K562 (cell line): ENCODE results near the gene INPP5D. TPM values are rescaled to one million over a fixed set of nuclear protein-coding genes. Genes with fewer than 3 reads are reported as not detected.
A peak's percentile ranks its signal among the peaks of the same experiment; 100 is the strongest.

Source experiments
- ARHGAP35 ChIP-seq: fragments of 450-650 bp; IDR thresholded peaks from 2 replicates; pipeline ENCODE4 v1.6.1; 2018; ENCODE audit not compliant: partially characterized antibody
- ATF1 ChIP-seq, 2 experiments: fragments of 450-650 bp in 1 of 2; IDR thresholded peaks; 2 replicates each; pipeline ENCODE4 v1.6.1; 2016; ENCODE audit warnings: missing compliant biosample characterization in 1 of 2, missing genetic modification characterization in 1 of 2
- BRF1 ChIP-seq: IDR thresholded peaks from 3 replicates; pipeline ENCODE4 v1.6.1; 2011; ENCODE audit warnings: borderline replicate concordance, mild to moderate bottlenecking; ENCODE audit not compliant: insufficient read length; ENCODE audit errors: extremely low read depth
- CBFB ChIP-seq: sonication (generic); formaldehyde crosslinking; IDR thresholded peaks from 2 replicates; pipeline ENCODE4 v1.4.0; 2020; ENCODE audit warnings: mild to moderate bottlenecking, missing genetic modification reagents
- CBX8 ChIP-seq: fragments of 200-600 bp; sonication (generic); IDR thresholded peaks from 2 replicates; pipeline ENCODE4 v1.6.1; 2012; ENCODE audit warnings: borderline replicate concordance, mixed run types, low read depth, mild to moderate bottlenecking, moderate library complexity, mixed read lengths, low read length, control low read depth, inconsistent platforms; ENCODE audit not compliant: poor library complexity, severe bottlenecking; ENCODE audit errors: extremely low read depth
- DIDO1 ChIP-seq: fragments of 450-650 bp; IDR thresholded peaks from 2 replicates; pipeline ENCODE4 v1.6.1; 2016; ENCODE audit warnings: low read depth, missing biosample characterization, missing genetic modification characterization
- DPF2 ChIP-seq: fragments of 450-650 bp; IDR thresholded peaks from 2 replicates; pipeline ENCODE4 v1.6.1; 2016
- FOXJ3 ChIP-seq: sonication (generic); formaldehyde crosslinking; IDR thresholded peaks from 2 replicates; pipeline ENCODE4 v1.4.0; 2020; ENCODE audit warnings: mild to moderate bottlenecking, missing genetic modification reagents
- NFE2 ChIP-seq: IDR thresholded peaks from 2 replicates; pipeline ENCODE4 v1.6.1; 2014; ENCODE audit warnings: antibody characterized with exemption, low read depth
- PTTG1 ChIP-seq: fragments of 450-650 bp; IDR thresholded peaks from 2 replicates; pipeline ENCODE4 v1.6.1; 2016; ENCODE audit warnings: low read depth, mild to moderate bottlenecking, missing genetic modification characterization, missing compliant biosample characterization
- RBBP5 ChIP-seq: fragments of 200-600 bp; sonication (generic); IDR thresholded peaks from 2 replicates; pipeline ENCODE4 v1.6.1; 2012; ENCODE audit warnings: borderline replicate concordance, mild to moderate bottlenecking, low read length, control low read depth, inconsistent platforms; ENCODE audit not compliant: insufficient read depth, poor library complexity, severe bottlenecking
- RBM22 ChIP-seq: fragments of 200-400 bp; formaldehyde crosslinking; IDR thresholded peaks from 2 replicates; pipeline ENCODE4 v1.6.1; 2018; ENCODE audit warnings: low read length, low read depth; ENCODE audit not compliant: poor library complexity, severe bottlenecking
- RBM39 ChIP-seq: fragments of 200-400 bp; formaldehyde crosslinking; optimal IDR thresholded peaks from 2 replicates; pipeline ENCODE3; 2018; ENCODE audit warnings: low read depth, low read length
- SMAD1 ChIP-seq: fragments of 150-350 bp; IDR thresholded peaks from 2 replicates; pipeline ENCODE4 v1.6.1; 2014; ENCODE audit warnings: low read length, low read depth; ENCODE audit not compliant: partially characterized antibody
- ZNF134 ChIP-seq: fragments of 250-450 bp; sonication (Bioruptor Pico); conservative IDR thresholded peaks from 2 replicates; pipeline ENCODE4 v1.4.0; 2020
- ZNF146 ChIP-seq: IDR thresholded peaks from one replicate; pipeline ENCODE4 v1.6.1; 2018; ENCODE audit warnings: missing compliant biosample characterization; ENCODE audit not compliant: unreplicated experiment
- ZNF23 ChIP-seq: fragments of 250-450 bp; sonication (Bioruptor Pico); IDR thresholded peaks from 2 replicates; pipeline ENCODE4 v1.4.0; 2020; ENCODE audit warnings: mild to moderate bottlenecking
- polyA plus RNA-seq, 8 experiments: library from polyadenylated mRNA; depleted of rRNA in 4 of 8; stranded (reverse) in 5 of 8; unstranded in 3 of 8; fragments of >200 nt; fragmentation: Nextera tagmentation in 2 of 8; fragmentation: Illumina TruSeq in 1 of 8; extraction: Ambion mirVana in 2 of 8; extraction: Trizol in 1 of 8; gene quantifications; 2 replicates each; pipeline versions ENCODE4 v1.2.1 to v1.2.3, GENCODE V29; 2011 to 2014; ENCODE audit warnings: inconsistent platforms in 1 of 8, missing spikeins in 1 of 8
- total RNA-seq, 7 experiments: library from RNA; depleted of rRNA in 6 of 7; stranded (reverse); fragments of >200 nt in 6 of 7; fragmentation: Illumina TruSeq in 2 of 7; extraction: Trizol in 2 of 7; gene quantifications; 2 replicates each; pipeline versions ENCODE4 v1.2.1 to v1.2.3, GENCODE V29; 2011 to 2021; ENCODE audit warnings: low replicate concordance in 1 of 7
- TF ChIP-seq, protein P1 (sequence below): IDR thresholded peaks from 3 replicates; pipeline ENCODE4 v1.6.1; 2011; ENCODE audit warnings: borderline replicate concordance, mild to moderate bottlenecking; ENCODE audit not compliant: insufficient read length, insufficient read depth
- TF ChIP-seq, protein P2 (sequence below): fragments of 450-650 bp; IDR thresholded peaks from one replicate; pipeline ENCODE4 v1.6.1; 2018; ENCODE audit warnings: mild to moderate bottlenecking, moderate library complexity; ENCODE audit not compliant: partially characterized antibody
- TF ChIP-seq, protein P3 (sequence below): IDR thresholded peaks from 2 replicates; pipeline ENCODE4 v1.6.1; 2011; ENCODE audit warnings: borderline replicate concordance, low read depth, mild to moderate bottlenecking, moderate library complexity, low read length; ENCODE audit not compliant: insufficient read depth, poor library complexity, severe bottlenecking
- TF ChIP-seq, protein P4 (sequence below): sonication (generic); formaldehyde crosslinking; IDR thresholded peaks from 2 replicates; pipeline ENCODE4 v1.8.1; 2023; ENCODE audit warnings: mild to moderate bottlenecking, missing genetic modification reagents

INPP5D gene
- total and polyA plus RNA-seq, 9 of the 15 experiments (the other 6 are each of a cell fraction or from before 2014, with no cell fraction given): 0.55 to 6.2 (median 2.2) TPM

DNA sequence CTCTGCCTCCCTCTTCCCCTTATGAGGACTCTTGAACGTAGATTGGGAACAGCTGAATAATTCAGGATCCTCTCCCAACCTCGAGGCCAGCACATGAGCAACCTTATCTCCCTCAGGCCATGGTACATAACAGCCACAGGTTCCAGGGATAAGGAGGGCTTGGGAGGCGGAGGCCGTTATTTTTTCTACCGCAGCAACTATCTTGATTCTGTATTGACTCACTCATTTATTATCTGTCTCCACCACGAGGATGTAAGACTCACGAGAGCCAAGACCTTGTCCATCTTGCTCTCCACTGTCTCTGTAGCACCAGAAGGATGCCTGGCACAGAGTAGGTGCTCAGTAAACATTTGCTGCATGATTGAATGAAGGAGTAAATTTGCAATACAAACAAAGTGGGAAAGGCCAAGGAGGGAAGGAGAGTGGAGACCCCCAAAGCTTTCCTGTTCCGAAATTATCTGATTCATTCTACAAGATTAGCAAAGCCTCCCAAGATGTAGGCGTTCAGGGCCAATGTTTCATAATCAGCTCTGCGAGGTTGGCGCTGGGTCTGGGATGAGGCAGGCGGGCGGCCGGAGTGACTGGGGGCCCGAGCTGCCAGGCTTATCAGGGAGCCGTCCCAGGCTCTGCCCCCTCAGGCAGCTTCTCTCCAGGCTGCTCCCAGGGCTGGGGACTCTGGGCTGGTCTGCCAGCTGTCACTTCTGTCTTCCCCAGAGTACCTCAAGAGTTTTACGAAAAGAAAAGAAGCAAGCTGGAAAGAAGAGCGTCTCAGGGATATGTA is 31.6 kb downstream of the INPP5D start (continued):
- TF ChIP-seq CBFB (CRISPR knock-in tag): no peak
- no peak for TF ChIP-seq RBBP5
- no peak for TF ChIP-seq ZNF23
- no peak for TF ChIP-seq FOXJ3
- no peak for TF ChIP-seq ARHGAP35
- TF ChIP-seq, protein P1, sequence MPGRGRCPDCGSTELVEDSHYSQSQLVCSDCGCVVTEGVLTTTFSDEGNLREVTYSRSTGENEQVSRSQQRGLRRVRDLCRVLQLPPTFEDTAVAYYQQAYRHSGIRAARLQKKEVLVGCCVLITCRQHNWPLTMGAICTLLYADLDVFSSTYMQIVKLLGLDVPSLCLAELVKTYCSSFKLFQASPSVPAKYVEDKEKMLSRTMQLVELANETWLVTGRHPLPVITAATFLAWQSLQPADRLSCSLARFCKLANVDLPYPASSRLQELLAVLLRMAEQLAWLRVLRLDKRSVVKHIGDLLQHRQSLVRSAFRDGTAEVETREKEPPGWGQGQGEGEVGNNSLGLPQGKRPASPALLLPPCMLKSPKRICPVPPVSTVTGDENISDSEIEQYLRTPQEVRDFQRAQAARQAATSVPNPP: no peak
- no peak for TF ChIP-seq BRF1
- no peak for TF ChIP-seq ZNF146 (CRISPR knock-in tag)
- no peak for TF ChIP-seq ATF1 (CRISPR knock-in tag; IDR thresholded peaks at IDR 0.05)
- TF ChIP-seq ATF1 (tag; IDR thresholded peaks at IDR 0.05): peak; percentile 35; the same call in 1 of the 2 replicates
- no peak for TF ChIP-seq RBM22
- TF ChIP-seq, protein P2, sequence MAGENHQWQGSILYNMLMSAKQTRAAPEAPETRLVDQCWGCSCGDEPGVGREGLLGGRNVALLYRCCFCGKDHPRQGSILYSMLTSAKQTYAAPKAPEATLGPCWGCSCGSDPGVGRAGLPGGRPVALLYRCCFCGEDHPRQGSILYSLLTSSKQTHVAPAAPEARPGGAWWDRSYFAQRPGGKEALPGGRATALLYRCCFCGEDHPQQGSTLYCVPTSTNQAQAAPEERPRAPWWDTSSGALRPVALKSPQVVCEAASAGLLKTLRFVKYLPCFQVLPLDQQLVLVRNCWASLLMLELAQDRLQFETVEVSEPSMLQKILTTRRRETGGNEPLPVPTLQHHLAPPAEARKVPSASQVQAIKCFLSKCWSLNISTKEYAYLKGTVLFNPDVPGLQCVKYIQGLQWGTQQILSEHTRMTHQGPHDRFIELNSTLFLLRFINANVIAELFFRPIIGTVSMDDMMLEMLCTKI: no peak
- TF ChIP-seq DIDO1 (tag): peak; percentile 54; the same call in 1 of the 2 replicates
- TF ChIP-seq CBX8: no peak
- no peak for TF ChIP-seq RBM39
- peak; percentile 70 for TF ChIP-seq SMAD1
- no peak for TF ChIP-seq PTTG1
- TF ChIP-seq, protein P3, sequence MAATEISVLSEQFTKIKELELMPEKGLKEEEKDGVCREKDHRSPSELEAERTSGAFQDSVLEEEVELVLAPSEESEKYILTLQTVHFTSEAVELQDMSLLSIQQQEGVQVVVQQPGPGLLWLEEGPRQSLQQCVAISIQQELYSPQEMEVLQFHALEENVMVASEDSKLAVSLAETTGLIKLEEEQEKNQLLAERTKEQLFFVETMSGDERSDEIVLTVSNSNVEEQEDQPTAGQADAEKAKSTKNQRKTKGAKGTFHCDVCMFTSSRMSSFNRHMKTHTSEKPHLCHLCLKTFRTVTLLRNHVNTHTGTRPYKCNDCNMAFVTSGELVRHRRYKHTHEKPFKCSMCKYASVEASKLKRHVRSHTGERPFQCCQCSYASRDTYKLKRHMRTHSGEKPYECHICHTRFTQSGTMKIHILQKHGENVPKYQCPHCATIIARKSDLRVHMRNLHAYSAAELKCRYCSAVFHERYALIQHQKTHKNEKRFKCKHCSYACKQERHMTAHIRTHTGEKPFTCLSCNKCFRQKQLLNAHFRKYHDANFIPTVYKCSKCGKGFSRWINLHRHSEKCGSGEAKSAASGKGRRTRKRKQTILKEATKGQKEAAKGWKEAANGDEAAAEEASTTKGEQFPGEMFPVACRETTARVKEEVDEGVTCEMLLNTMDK: no peak
- TF ChIP-seq NFE2: no peak
- TF ChIP-seq, protein P4, sequence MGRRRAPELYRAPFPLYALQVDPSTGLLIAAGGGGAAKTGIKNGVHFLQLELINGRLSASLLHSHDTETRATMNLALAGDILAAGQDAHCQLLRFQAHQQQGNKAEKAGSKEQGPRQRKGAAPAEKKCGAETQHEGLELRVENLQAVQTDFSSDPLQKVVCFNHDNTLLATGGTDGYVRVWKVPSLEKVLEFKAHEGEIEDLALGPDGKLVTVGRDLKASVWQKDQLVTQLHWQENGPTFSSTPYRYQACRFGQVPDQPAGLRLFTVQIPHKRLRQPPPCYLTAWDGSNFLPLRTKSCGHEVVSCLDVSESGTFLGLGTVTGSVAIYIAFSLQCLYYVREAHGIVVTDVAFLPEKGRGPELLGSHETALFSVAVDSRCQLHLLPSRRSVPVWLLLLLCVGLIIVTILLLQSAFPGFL (CRISPR knock-in tag): no peak
- peak; percentile 98 for TF ChIP-seq DPF2
- TF ChIP-seq ZNF134 (CRISPR knock-in tag): no peak
